HEK293T (cell line): ENCODE results near the gene OR10D3.
"Not testable (repeated sequence)": the region's sequence is repeated elsewhere in the genome, so short reads cannot be mapped to it uniquely, and the experiment has no call there.

ENCODE experiments used
- ARNT ChIP-seq: fragments of 450-650 bp; IDR thresholded peaks from 2 replicates; pipeline ENCODE4 v1.6.1; 2017; ENCODE audit warnings: mild to moderate bottlenecking
- ELF4 ChIP-seq: fragments of 450-650 bp; IDR thresholded peaks from 2 replicates; pipeline ENCODE4 v1.6.1; 2017; ENCODE audit warnings: antibody characterized with exemption
- FOXK2 ChIP-seq: fragments of 450-650 bp; IDR thresholded peaks from 2 replicates; pipeline ENCODE4 v1.6.1; 2016; ENCODE audit warnings: mild to moderate bottlenecking
- FOXM1 ChIP-seq: fragments of 450-650 bp; IDR thresholded peaks from 2 replicates; pipeline ENCODE4 v1.6.1; 2017; ENCODE audit warnings: mild to moderate bottlenecking, borderline replicate concordance

GRCh38 chr11:124224618-124225423, 41.7 kb downstream of the OR10D3 start:
- not testable (repeated sequence) for TF ChIP-seq ELF4, ARNT, FOXK2, FOXM1
